HG03159 (cell line): ENCODE measurements around the gene PPP2R1A.

Experiments
- ATAC-seq: cut with Tn5 transposase; IDR thresholded peaks from one replicate; pipeline ENCODE4 v1.9.1; 2021; ENCODE audit warnings: mild to moderate bottlenecking, moderate library complexity; ENCODE audit not compliant: unreplicated experiment

The PPP2R1A gene

GRCh38 chr19:52189735-52190486, at the start of gene PPP2R1A:
Gene PPP2R1A, plus strand, starts transcription at chr19:52190052. Its CDS starts 45 bp downstream, at chr19:52190097.
- ATAC-seq, result peak; percentile 87

- no peak for ATAC-seq
Observed at GRCh38 chr19:52141203-52141602, 48.6 kb upstream of the PPP2R1A start.

GRCh38 chr19:52142001-52142595, 47.8 kb upstream of the PPP2R1A start:
- no peak for ATAC-seq

GRCh38 chr19:52148256-52148655, 41.6 kb upstream of the PPP2R1A start:
- ATAC-seq, result no peak

GRCh38 chr19:52155596-52156359, 34.1 kb upstream of the PPP2R1A start:
- ATAC-seq, result no peak

- ATAC-seq, result no peak
Observed at GRCh38 chr19:52170304-52170703, 19.5 kb upstream of the PPP2R1A start.

GRCh38 chr19:52170863-52171320, 19.0 kb upstream of the PPP2R1A start:
- peak; percentile 35 for ATAC-seq

GRCh38 chr19:52171321-52172169, 18.3 kb upstream of the PPP2R1A start, which contains the start of gene ZNF836:
Gene ZNF836, minus strand, starts transcription at chr19:52171621. Its CDS starts 3,549 bp downstream, at chr19:52168072.
- ATAC-seq, result peak; percentile 72

- ATAC-seq, result no peak
Observed at GRCh38 chr19:52172347-52172746, 17.5 kb upstream of the PPP2R1A start.

- no peak for ATAC-seq
Observed at GRCh38 chr19:52176574-52176973, 13.3 kb upstream of the PPP2R1A start.

GRCh38 chr19:52187407-52187806, 2.4 kb upstream of the PPP2R1A start:
- no peak for ATAC-seq

- peak; percentile 7 for ATAC-seq
Observed at GRCh38 chr19:52188822-52189734, 774 bp upstream of the PPP2R1A start.

- ATAC-seq, result no peak
Observed at GRCh38 chr19:52190487-52191293, 838 bp downstream of the PPP2R1A start.

- no peak for ATAC-seq
Observed at GRCh38 chr19:52191389-52191788, 1.5 kb downstream of the PPP2R1A start.

- ATAC-seq, result no peak
Observed at GRCh38 chr19:52191951-52192350, 2.1 kb downstream of the PPP2R1A start.

- ATAC-seq, result no peak
Observed at GRCh38 chr19:52196256-52196967, 6.6 kb downstream of the PPP2R1A start.

- no peak for ATAC-seq
Observed at GRCh38 chr19:52197964-52198363, 8.1 kb downstream of the PPP2R1A start.

- no peak for ATAC-seq
Observed at GRCh38 chr19:52198678-52199077, 8.8 kb downstream of the PPP2R1A start.
